Pancreas (tissue), 10 donors: Measurements from ENCODE around the gene ALK. TPM values are rescaled to one million over a fixed set of nuclear protein-coding genes. Genes with fewer than 3 reads are reported as not detected.

Source experiments
- ATAC-seq, 4 donors: fragments of 200-7000 bp; cut with Tn5 transposase; one replicate each; pipeline versions ENCODE4 v1.8.0 to v1.9.1; 2020; ENCODE audit warnings: mild to moderate bottlenecking in 4 of 4, moderate library complexity in 4 of 4
- DNase-seq, 6 donors: peaks; one replicate each; pipeline ENCODE4 v3.0.0-alpha.2; 2020
- FAIRE-seq: peaks from 2 replicates; lab custom pipeline; 2012; peaks lifted over from hg19 to GRCh38; lab: Jason Lieb, UNC
- H3K27ac ChIP-seq, 4 donors: fragments of 200-600 bp; sonication (generic); 1 replicate in 3 of 4; 2 replicates in 1 of 4; pipeline versions ENCODE4 v1.5.0 to v1.8.0; 2020
- H3K27me3 ChIP-seq, 4 donors: fragments of 200-600 bp; one replicate each; pipeline ENCODE4 v1.8.0; 2021
- H3K36me3 ChIP-seq, 3 donors: fragments of 200-600 bp; sonication (generic) in 1 of 3; one replicate each; pipeline versions ENCODE4 v1.5.0 to v1.8.0; 2020 to 2021
- H3K4me1 ChIP-seq, 3 donors: fragments of 200-600 bp; one replicate each; pipeline ENCODE4 v1.8.0; 2021
- H3K4me3 ChIP-seq, 4 donors: fragments of 200-600 bp; sonication (generic) in 2 of 4; one replicate each; pipeline versions ENCODE4 v1.5.0 to v1.8.0; 2020 to 2021
- H3K9me3 ChIP-seq, 4 donors: fragments of 200-600 bp; one replicate each; pipeline ENCODE4 v1.8.0; 2021
- CTCF ChIP-seq, 4 donors: fragments of 200-600 bp; sonication (generic) in 3 of 4; IDR thresholded peaks; one replicate each; pipeline versions ENCODE4 v1.5.0 to v1.8.0; 2021; ENCODE audit warnings: antibody characterized with exemption in 4 of 4
- WGBS, 2 donors: extraction: QIAGEN DNeasy Blood & Tissue Kit; methylation state at CpG; one replicate each; pipeline ENCODE4 v1.1.7; 2013; 5-methylcytosine and 5-hydroxymethylcytosine counted together
- intact Hi-C, 3 donors: fragments of 100-400 bp; cut with DNase I; formaldehyde crosslinking; loops; one replicate each; pipeline versions ENCODE4 v1.11.1 to v1.14.2; 2022
- polyA plus RNA-seq, 2 donors: library from polyadenylated mRNA; stranded (reverse); fragments of 200-250 nt; gene quantifications; one replicate each; pipeline ENCODE4 v1.2.3, GENCODE V29; 2013
- total RNA-seq, 6 donors: library from RNA; stranded (reverse); fragmentation: NEBNext Ultra II Directional in 4 of 6; extraction: Animal tissue kit (Norgen Biotek cat#: 25700) in 4 of 6; gene quantifications; one replicate each; pipeline versions ENCODE4 v1.2.1 to v1.2.4, GENCODE V29; 2021 to 2023
- donor health status: healthy with polysubstance abuse.
- donor health status: DM: no; HTN: no; CAD: no; lungs with moderate emphysema.
- donor health status: DM: no; HTN: no; CAD: no.
- donor health status: control.
- donor health status: control.
- donor health status: Bipolar disorder and iron deficiency.
- donor health status: DM: yes; HTN: yes; CAD: no.
- donor health status: DM: no; HTN: no; CAD: no.
- donor health status: DM: no; HTN: no; CAD: no.
- donor health status: DM: yes; HTN: yes; CAD: no.

Gene ALK
- total and polyA plus RNA-seq, 8 donors = 0.05 to 0.17 (median 0.09) TPM; not detected in 2

GRCh38 chr2:29336341-29337241 lies 584.8 kb downstream of the ALK start:
- Histone ChIP-seq H3K36me3 (no peaks in the 10 kb centered on the region), H3K27me3 (no peaks in the 10 kb centered on the region), H3K27ac (no peak overlapping the region), H3K4me1 (no peaks in the 10 kb centered on the region), H3K9me3 (no peaks in the 10 kb centered on the region), H3K4me3 (no peak overlapping the region)
- intact Hi-C loops = no loop called here
- no peak for DNase-seq
- 87 to 89% methylated on average over 10 of the region's 10 CpGs for WGBS, 2 donors
- FAIRE-seq = no peak
- ATAC-seq = no peak
- no peak for TF ChIP-seq CTCF (IDR thresholded peaks at IDR 0.05)

- H3K27me3 ChIP-seq = no peaks in the 10 kb centered on the region
- H3K4me1 ChIP-seq = no peaks in the 10 kb centered on the region
- no peaks in the 10 kb centered on the region for H3K36me3 ChIP-seq
- intact Hi-C loops = no loop called here
- DNase-seq = no peak
- 89 to 96% methylated on average over 5 of the region's 5 CpGs for WGBS, 2 donors
- no peaks in the 10 kb centered on the region for H3K9me3 ChIP-seq
- H3K27ac ChIP-seq = no peak overlapping the region
- ATAC-seq = no peak
- H3K4me3 ChIP-seq = no peak overlapping the region
- FAIRE-seq = no peak
- TF ChIP-seq CTCF (IDR thresholded peaks at IDR 0.05) = no peak
Measured at GRCh38 chr2:29335396-29335795, 586.0 kb downstream of the ALK start.

DNA sequence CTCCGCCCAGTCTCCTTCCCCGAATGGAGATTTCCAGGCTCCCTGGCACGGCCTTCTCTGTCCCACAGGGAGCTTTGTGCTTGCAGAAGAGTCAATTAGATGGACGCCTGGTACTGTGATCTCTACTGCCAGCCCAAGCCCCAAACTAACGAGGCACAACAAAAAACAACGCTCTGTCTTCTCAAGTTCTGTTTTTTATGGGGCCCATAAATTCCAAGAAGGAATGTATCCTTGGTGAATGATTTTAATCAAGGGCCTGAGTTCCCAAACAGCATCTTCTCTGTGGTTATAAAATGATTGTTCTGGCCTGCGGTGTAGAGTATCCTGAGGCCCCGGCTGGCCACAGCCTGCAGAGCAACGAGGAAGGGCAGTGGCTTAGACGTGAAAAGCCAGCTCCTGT lies 586.7 kb downstream of the ALK start:
- no peaks in the 10 kb centered on the region for H3K36me3 ChIP-seq
- ATAC-seq (no peak), DNase-seq (no peak), FAIRE-seq (no peak)
- no peak overlapping the region for H3K4me3 ChIP-seq
- H3K27ac ChIP-seq = no peak overlapping the region
- 92 to 95% methylated on average over 10 of the region's 10 CpGs for WGBS, 2 donors
- no peaks in the 10 kb centered on the region for H3K27me3 ChIP-seq
- no peak for TF ChIP-seq CTCF (IDR thresholded peaks at IDR 0.05)
- no peaks in the 10 kb centered on the region for H3K9me3 ChIP-seq
- H3K4me1 ChIP-seq = no peaks in the 10 kb centered on the region
- intact Hi-C loops = no loop called here

DNA sequence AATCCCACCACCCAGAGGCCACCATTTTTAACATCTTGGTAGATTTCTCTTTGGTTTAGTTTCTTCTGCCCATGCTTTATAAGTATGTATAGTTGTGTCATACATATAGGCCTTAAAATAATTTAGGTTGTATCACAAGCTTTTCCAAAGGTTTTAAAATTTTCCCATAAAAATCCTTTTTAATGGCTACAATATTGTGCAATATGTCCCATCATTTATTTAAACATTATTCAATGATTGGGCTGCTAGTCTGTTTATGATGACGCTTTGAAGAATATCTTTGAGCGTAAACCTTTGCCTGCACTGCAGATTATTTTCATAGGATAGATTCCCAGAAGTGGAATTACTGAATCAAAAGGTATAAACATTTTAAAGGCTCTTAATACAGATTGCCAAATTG lies 588.8 kb downstream of the ALK start:
- H3K27me3 ChIP-seq = no peaks in the 10 kb centered on the region
- no peak for DNase-seq
- H3K27ac ChIP-seq = no peak overlapping the region
- H3K36me3 ChIP-seq = no peaks in the 10 kb centered on the region
- no peak for TF ChIP-seq CTCF (IDR thresholded peaks at IDR 0.05)
- FAIRE-seq = no peak
- intact Hi-C loops = no loop called here
- no peak for ATAC-seq
- H3K4me3 ChIP-seq = no peak overlapping the region
- H3K4me1 ChIP-seq = no peaks in the 10 kb centered on the region
- WGBS, 2 donors = 98 to 99% methylated on average over 2 of the region's 2 CpGs
- H3K9me3 ChIP-seq = no peaks in the 10 kb centered on the region

- no peak overlapping the region for H3K4me3 ChIP-seq
- no peak for TF ChIP-seq CTCF (IDR thresholded peaks at IDR 0.05)
- H3K27me3 ChIP-seq = no peaks in the 10 kb centered on the region
- DNase-seq (no peak), ATAC-seq (no peak), FAIRE-seq (no peak)
- H3K36me3 ChIP-seq = no peaks in the 10 kb centered on the region
- intact Hi-C loops = no loop called here
- no peaks in the 10 kb centered on the region for H3K4me1 ChIP-seq
- 81 to 82% methylated on average over 3 of the region's 3 CpGs for WGBS, 2 donors
- no peak overlapping the region for H3K27ac ChIP-seq
- no peaks in the 10 kb centered on the region for H3K9me3 ChIP-seq
Measured at GRCh38 chr2:29329899-29330298, 591.5 kb downstream of the ALK start.
